Natural killer cell treated with Interleukin-12 subunit alpha and Interleukin-12 subunit beta and Interleukin-15 and Interleukin-18, amount 100 ng/mL, for 72 hours (primary cell): ENCODE results near the gene PCSK6. TPM values are rescaled to one million over a fixed set of nuclear protein-coding genes. Genes with fewer than 3 reads are reported as not detected.

Experiments
- ATAC-seq, 2 donors: fragments of 150-1000 bp; cut with Tn5 transposase in 1 of 2; sonication (Bioruptor Pico), chemical (Tn5 transposase) in 1 of 2; 2 replicates each; pipeline ENCODE4 v1.10.0; 2021
- DNase-seq: peaks from one replicate; pipeline ENCODE4 v3.0.0; 2022; ENCODE audit warnings: low spot score
- H3K27ac Mint-ChIP-seq, 2 donors: 1 replicate in 1 of 2; 2 replicates in 1 of 2; pipeline ENCODE4 v1.8.0; 2022; ENCODE audit warnings: mixed read lengths in 2 of 2, mild to moderate bottlenecking in 1 of 2, moderate library complexity in 1 of 2
- H3K27me3 Mint-ChIP-seq, 2 donors: 1 replicate in 1 of 2; 2 replicates in 1 of 2; pipeline ENCODE4 v1.8.0; 2022; ENCODE audit warnings: mixed read lengths in 2 of 2
- H3K36me3 Mint-ChIP-seq: one replicate; pipeline ENCODE4 v1.8.0; 2022; ENCODE audit warnings: mixed read lengths
- H3K4me1 Mint-ChIP-seq, 2 donors: 1 replicate in 1 of 2; 2 replicates in 1 of 2; pipeline ENCODE4 v1.8.0; 2022; ENCODE audit warnings: low read depth in 2 of 2, mixed read lengths in 2 of 2, mild to moderate bottlenecking in 1 of 2
- H3K4me3 Mint-ChIP-seq: one replicate; pipeline ENCODE4 v1.8.0; 2022; ENCODE audit warnings: mixed read lengths
- H3K9me3 Mint-ChIP-seq: 2 replicates; pipeline ENCODE4 v1.8.0; 2022; ENCODE audit warnings: mixed read lengths
- total RNA-seq, 2 donors: library from RNA; stranded (reverse); gene quantifications; one replicate each; pipeline ENCODE4 v1.2.3, GENCODE V29; 2022

The PCSK6 gene
- total RNA-seq, 2 donors from 2014 or later, result 0.95 TPM; not detected in 1

DNA sequence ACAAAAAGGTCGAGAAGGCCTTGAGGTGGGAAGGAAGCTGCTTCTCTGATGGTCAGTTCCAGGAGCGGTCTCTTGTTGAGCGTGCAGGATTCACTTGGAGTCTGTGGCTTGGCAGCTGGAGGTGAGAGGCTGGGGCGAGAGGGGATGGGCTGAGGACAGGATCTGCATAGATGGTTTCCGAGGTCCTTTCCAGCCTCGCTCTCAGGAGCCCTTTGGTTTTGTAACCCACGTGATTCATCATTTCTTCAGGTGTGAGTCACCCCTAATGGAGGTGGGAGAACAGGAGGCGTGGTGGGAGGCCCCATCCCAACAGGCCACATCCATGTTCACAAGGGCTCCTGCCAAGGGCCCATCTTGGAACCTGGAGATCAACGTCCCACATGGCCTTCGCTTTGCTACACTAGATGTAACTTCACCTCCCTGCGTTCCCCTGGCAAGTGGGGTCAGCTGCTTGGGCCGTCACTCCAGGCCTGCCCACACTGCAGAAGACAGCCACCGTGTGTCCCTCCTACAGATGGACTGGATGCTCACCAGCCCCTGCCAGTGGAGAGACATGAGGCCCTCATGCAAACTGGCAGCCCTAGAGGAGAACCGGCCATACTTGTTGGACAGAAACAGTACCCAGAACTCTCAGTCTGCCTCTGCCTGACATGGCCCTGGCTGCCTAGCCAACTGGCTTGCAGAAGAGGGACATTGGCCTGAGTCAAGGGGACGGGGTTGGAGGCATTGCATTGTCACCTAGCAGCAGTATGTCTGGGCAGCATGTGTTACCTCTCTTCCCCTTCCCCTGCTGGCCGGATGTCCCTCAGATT, 1.6 kb upstream of the PCSK6 start:
- H3K36me3 Mint-ChIP-seq, result no peaks in the 10 kb centered on the region
- no peak overlapping the region for H3K4me3 Mint-ChIP-seq
- H3K4me1 Mint-ChIP-seq, result peaks cover 3 to 7% of the 10 kb centered on the region in 2 donors
- ATAC-seq (no peak), DNase-seq (no peak)
- H3K9me3 Mint-ChIP-seq, result no peaks in the 10 kb centered on the region
- H3K27me3 Mint-ChIP-seq, result peaks cover 45 to 59% of the 10 kb centered on the region in 2 donors
- no peak overlapping the region for H3K27ac Mint-ChIP-seq

DNA sequence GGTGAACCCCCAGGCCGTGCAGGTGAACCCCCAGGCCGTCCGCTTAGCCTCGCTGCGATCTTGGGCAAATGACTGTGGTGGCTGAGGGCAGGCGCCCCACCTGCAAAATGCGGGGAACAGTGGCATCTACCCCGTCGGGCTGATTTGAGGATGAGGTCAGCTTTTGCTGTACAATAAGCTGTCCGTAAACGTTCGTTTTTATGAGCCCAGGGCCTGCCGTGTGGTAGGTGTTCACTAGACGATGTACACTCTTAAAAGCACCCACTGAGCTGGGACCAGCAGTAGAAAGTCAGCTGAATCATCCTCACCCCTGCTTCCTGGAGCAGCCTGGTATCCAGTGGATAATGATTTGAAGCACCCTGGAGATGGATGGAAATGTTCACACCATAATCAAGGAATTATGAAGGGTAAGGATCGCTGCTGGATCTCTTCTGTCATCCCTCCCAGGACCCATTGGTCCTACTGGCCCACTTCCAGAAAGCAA, 943 bp upstream of the PCSK6 start:
- no peaks in the 10 kb centered on the region for H3K9me3 Mint-ChIP-seq
- peaks cover 43 to 58% of the 10 kb centered on the region in 2 donors for H3K27me3 Mint-ChIP-seq
- peaks cover 3% of the 10 kb centered on the region in 2 donors for H3K4me1 Mint-ChIP-seq
- no peak overlapping the region for H3K27ac Mint-ChIP-seq
- DNase-seq, result no peak
- peak overlapping the region; percentile 31 for H3K4me3 Mint-ChIP-seq
- H3K36me3 Mint-ChIP-seq, result no peaks in the 10 kb centered on the region
- ATAC-seq, result no peak

DNA sequence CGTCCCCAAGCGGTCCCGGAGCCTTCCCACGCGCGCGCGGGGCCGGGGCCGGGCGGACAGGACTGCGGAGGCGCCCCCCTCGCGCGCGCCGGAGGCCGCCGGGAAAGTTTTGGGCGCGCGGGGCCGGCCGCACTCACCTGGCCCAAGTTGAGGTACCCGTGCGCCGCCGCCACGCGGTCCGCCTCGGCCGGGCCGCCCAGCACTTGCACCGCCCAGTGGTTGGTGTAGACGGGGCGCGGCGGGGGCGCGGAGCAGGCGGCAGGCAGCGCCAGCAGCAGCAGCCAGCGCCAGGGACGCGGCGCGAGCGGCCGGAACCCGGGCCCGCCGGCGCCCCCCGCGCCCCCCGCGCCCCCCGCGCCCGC, 289 bp downstream of the PCSK6 start:
- H3K4me1 Mint-ChIP-seq, result peaks cover 0 to 3% of the 10 kb centered on the region in 2 donors
- peaks cover 38 to 55% of the 10 kb centered on the region in 2 donors for H3K27me3 Mint-ChIP-seq
- H3K27ac Mint-ChIP-seq, result no peak overlapping the region
- peak in 1 of 2 donors; percentile 37 for ATAC-seq
- H3K9me3 Mint-ChIP-seq, result no peaks in the 10 kb centered on the region
- no peaks in the 10 kb centered on the region for H3K36me3 Mint-ChIP-seq
- no peak overlapping the region for H3K4me3 Mint-ChIP-seq
- DNase-seq, result no peak

DNA sequence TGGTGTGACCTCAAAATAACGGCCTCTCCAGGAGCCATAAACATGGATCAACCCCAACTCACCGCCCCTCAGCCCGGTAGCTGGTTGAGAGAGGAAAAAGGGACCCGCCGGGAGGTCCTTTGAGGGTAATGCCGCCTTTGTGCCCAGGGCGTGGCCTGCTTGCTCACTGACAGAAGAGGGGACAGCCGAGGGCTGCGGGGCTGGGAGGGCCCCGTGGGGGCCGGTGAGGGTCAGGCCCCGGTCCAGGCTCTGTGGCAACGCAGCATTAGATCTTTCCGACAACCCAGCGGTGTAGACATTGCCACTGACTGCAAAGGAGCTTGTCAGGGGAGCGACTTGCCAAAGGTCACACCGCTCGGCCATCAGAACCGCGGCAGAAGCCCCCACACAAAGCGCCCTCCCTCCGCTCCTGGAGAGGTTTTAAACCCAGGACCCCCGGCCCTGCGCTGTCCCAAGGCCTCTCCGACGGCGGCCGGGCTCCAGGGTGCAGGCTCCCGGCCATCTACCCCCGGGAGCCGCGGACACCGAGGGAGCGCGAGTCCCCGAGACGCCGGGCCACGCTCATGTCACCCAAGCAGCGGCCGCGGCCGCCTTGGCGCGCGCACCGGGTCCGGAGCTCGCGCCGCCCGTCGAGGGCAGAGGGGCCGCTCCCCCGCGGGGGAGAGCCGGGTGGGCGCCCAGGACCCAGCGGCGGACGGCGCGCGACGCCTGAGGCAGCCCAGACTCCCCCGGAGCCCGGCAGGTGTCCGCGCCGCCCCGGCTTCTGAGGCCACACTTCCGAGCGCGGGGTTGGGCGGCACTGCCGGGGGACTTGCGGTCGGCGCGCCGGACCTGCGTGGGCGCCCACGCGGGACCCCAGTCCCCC, 975 bp downstream of the PCSK6 start:
- Mint-ChIP-seq H3K27ac (no peak overlapping the region), H3K4me3 (no peak overlapping the region), H3K27me3 (peaks cover 38 to 50% of the 10 kb centered on the region in 2 donors), H3K36me3 (no peaks in the 10 kb centered on the region), H3K4me1 (peaks cover 0 to 3% of the 10 kb centered on the region in 2 donors), H3K9me3 (no peaks in the 10 kb centered on the region)
- ATAC-seq, result no peak
- DNase-seq, result no peak

DNA sequence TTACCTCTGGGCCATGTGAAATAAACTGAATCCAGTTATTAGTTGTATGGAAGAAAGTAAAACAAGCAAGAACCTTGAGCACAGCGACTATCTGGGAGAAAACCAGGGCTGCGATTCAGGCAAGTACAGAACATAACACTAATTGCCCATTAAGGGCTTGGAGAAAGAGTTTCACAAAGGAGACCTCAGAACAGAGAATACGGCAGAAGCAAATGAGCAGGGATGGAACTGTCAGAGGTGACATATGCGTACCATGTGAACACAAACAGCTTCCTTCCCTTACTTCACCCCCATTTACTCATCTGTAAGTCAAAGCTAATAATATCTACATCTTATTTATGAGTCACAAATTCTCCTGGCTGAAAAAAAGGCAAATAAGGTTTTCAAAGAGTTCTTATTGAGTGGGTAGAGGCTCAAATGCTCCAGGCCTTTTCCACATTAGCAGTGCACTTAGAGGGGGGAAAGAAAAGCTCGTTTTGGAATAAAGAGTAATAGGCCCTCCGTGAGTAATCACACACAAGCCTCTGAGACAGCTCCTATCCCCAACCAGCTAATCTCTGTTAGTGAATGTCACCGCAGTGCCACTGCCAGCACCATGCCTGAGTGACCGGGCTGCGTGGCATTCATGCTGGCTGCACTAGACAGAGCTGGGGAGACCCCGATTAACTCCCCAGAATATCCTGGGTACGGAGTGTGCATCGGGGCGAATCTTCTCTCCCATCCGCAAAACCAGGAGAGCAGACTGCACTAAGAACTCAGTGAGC, 2.6 kb downstream of the PCSK6 start:
- H3K27me3 Mint-ChIP-seq, result peaks cover 31 to 43% of the 10 kb centered on the region in 2 donors

DNA sequence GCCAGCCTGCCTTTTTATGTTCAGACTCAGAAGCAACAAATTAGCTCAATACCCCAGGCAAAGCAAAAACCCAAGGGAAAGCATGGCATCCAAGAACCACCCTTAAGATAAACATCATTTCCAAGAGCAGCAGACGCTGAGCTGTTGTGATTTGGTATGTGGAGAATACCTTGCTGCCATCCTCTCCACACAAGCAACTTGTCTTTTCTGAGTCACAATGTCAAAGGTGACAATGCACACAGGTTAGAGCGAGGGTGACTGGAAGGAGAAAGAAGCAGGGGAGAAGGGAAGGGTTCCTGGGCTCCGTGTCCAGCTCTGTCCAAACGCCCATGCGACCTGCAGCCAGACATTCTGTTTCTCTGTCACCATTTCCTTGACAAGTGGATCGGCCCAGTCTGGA, 6.0 kb downstream of the PCSK6 start:
- no peak for ATAC-seq
- H3K9me3 Mint-ChIP-seq, result no peaks in the 10 kb centered on the region
- no peak overlapping the region for H3K4me3 Mint-ChIP-seq
- H3K27ac Mint-ChIP-seq, result no peak overlapping the region
- DNase-seq, result no peak
- H3K36me3 Mint-ChIP-seq, result no peaks in the 10 kb centered on the region
- no peaks in the 10 kb centered on the region for H3K4me1 Mint-ChIP-seq
- peaks cover 23 to 41% of the 10 kb centered on the region in 2 donors for H3K27me3 Mint-ChIP-seq

More for the DNA sequence above, 2.6 kb downstream of the PCSK6 start:
- Mint-ChIP-seq H3K4me3 (no peak overlapping the region), H3K27ac (no peak overlapping the region), H3K4me1 (no peaks in the 10 kb centered on the region), H3K9me3 (no peaks in the 10 kb centered on the region), H3K36me3 (no peaks in the 10 kb centered on the region)
- DNase-seq (no peak), ATAC-seq (no peak)

DNA sequence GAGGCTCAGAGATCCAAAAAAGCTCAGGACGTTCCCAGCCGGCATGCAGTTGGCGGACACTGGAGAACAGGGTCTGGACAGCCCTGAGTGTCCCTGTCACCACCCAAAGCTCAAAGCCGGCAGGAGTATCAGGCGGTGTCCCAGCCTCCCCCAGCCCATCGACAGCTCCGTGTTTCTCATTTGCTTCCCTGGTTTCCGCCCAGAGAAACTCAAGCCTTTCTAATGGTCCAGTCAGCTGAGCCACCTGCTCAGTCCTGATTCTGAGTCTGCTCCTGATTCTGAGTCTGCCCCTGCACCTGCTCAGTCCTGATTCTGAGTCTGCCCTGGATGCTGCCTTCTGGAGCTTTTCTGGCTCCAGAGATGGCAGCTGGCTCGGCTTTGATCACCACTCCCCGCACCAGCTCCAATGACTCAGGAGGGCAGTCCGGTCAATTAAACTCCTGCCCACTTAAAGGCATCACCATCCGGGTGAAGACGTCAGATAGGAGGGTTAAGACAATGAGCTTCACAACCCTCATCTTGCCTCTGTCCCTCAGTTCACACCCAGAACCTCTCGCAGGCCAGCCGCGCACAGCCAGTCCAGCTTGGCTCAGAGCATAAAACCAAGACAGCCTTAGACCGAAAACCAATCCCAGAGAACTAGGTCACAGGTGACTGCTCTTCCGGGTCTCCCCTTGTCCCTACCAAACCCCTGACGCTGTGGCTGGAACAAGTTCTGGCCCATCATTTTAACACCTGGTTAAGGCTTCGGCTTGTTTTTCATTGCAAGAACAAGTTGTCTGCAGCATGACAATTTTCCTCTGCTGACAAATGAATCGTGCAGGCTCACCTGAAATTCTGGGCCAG, 6.8 kb downstream of the PCSK6 start:
- no peak overlapping the region for H3K4me3 Mint-ChIP-seq
- H3K9me3 Mint-ChIP-seq, result no peaks in the 10 kb centered on the region
- no peak overlapping the region for H3K27ac Mint-ChIP-seq
- H3K27me3 Mint-ChIP-seq, result peaks cover 23 to 37% of the 10 kb centered on the region in 2 donors
- ATAC-seq (no peak), DNase-seq (no peak)
- H3K4me1 Mint-ChIP-seq, result no peaks in the 10 kb centered on the region
- H3K36me3 Mint-ChIP-seq, result no peaks in the 10 kb centered on the region

DNA sequence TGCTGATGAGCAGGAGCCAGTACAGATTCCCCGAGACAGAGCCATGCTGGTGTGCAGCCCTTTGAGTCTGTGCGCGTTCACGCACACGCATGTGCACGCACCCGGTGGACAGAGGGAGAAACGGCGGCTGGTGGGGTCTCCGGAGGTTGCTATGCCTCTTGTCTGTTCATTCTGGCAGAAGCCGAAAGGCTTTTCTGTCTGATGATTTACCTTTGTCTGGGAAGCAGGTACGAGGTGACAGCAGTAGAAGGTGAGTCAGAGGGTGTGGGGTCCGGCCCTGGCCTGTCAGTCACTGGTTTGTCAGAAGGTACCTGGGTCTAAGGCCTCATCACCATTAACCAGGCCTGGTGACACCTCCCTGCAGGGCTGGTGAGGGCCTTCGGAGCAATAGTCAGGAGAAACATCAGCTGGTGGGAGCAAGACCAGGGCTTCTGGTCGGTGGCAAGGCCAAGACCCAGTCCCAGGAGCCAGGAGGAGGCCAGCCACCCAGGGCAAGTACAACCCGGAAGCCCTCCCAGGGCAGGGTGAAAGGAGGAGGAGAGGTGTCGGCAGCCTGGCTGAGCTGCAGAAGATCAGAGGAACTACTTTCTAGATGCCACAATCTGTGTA, 7.5 kb downstream of the PCSK6 start:
- Mint-ChIP-seq H3K9me3 (no peaks in the 10 kb centered on the region), H3K4me1 (no peaks in the 10 kb centered on the region), H3K4me3 (no peak overlapping the region), H3K27me3 (peaks cover 18 to 31% of the 10 kb centered on the region in 2 donors), H3K27ac (no peak overlapping the region), H3K36me3 (no peaks in the 10 kb centered on the region)
- DNase-seq (peak; percentile 39), ATAC-seq (no peak)

DNA sequence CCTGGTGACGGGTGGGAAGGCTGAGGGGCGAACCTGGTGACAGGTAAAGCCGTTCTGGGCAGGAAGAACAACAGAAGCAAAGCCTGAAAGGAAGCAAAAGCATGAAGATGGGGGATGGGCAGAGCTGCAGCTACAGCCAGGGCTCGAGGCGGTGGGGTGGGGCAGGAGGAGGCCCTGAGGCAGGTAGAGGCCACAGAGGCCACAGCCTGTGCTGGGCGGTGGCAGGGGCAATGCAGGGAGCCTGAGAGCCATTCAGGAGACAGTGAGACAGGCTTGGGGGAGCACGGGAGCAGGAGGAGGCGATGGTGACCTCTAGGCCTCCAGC, 8.2 kb downstream of the PCSK6 start:
- no peaks in the 10 kb centered on the region for H3K9me3 Mint-ChIP-seq
- H3K4me3 Mint-ChIP-seq, result no peak overlapping the region
- peaks cover 17 to 25% of the 10 kb centered on the region in 2 donors for H3K27me3 Mint-ChIP-seq
- no peaks in the 10 kb centered on the region for H3K36me3 Mint-ChIP-seq
- no peak for ATAC-seq
- no peaks in the 10 kb centered on the region for H3K4me1 Mint-ChIP-seq
- DNase-seq, result peak; percentile 23
- H3K27ac Mint-ChIP-seq, result no peak overlapping the region

DNA sequence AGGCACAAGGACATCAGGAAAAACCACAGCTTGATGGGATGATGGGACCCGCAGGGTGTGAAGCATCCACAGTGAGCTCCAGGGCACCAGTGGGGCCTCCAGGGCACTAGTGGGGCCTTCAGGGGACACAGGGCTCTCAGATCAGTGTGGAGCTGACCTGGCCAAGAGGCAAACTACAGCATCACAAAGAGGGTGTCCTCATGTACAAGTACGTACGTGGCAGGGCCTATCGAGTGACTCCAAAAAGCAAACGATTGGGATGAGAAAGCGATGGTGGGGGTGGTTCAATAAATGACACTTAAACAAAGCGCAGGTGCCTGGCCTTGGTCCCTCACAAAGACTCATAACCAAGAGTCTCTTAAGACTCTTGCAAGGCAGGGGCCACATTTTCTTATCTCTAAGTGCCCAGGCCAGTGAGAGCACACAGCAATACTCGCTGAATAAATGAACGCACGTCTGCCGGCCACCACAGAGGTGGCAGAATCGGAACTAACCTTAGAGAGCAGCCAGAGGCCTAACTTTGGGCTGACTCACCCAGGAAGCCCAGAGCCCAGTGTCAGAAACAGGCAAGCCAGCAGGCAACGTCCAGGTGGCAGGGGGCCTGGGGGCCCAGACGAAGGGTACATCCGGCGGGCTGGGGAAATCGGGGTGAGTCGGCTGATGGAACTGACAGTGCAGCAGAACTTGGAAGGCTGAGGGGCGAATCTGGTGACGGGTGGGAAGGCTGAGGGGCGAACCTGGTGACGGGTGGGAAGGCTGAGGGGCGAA, 8.7 kb downstream of the PCSK6 start:
- H3K9me3 Mint-ChIP-seq, result no peaks in the 10 kb centered on the region
- no peaks in the 10 kb centered on the region for H3K4me1 Mint-ChIP-seq
- ATAC-seq (no peak), DNase-seq (peak; percentile 55)
- H3K36me3 Mint-ChIP-seq, result no peaks in the 10 kb centered on the region
- no peak overlapping the region for H3K4me3 Mint-ChIP-seq
- H3K27ac Mint-ChIP-seq, result peak overlapping the region in 1 of 2 donors; percentile 37
- peaks cover 14 to 21% of the 10 kb centered on the region in 2 donors for H3K27me3 Mint-ChIP-seq

DNA sequence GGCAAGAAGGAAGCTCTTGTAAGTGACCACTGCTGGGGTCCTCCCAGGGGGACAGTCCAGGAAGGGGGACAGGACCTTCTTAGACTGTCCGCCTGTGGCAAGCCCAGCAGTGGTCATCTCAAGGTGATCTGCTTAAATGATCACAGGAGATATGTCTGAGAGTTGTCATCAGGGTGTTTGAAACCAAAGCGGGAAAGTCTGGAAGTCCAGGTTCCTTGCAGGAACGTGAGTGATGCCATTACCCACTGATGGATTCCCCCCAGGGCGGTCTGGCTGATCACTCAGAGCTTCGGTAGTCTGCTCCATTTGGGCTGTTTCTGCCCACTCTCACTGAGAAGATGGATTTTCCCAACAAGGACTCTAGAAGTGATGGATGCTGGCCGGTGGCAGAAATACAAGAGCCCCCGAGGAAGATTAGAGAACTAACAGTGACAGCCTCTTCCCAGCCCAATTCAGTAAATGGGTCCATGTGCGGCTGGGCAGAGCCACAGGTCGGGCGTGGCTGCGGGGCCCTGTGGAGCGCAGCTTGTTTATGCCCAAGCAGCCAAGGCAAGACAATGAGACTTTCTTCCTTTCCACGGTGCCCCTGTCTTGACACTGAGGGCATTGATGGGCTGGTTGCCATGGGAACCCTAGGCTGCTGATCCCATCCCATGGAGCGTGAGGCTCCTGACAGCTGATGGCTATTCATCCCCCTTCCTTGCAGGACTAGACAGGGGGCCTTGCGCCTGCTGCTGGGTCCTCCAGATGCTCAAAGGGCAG, 9.5 kb downstream of the PCSK6 start:
- Mint-ChIP-seq H3K9me3 (no peaks in the 10 kb centered on the region), H3K4me3 (no peak overlapping the region), H3K27ac (no peak overlapping the region), H3K27me3 (peaks cover 12 to 16% of the 10 kb centered on the region in 2 donors), H3K4me1 (no peaks in the 10 kb centered on the region), H3K36me3 (no peaks in the 10 kb centered on the region)
- ATAC-seq, result no peak
- no peak for DNase-seq
